IPS DF 6.9 (cell line): ENCODE results near the gene EYA4.
A peak's percentile ranks its signal among the peaks of the same experiment; 100 is the strongest.

Experiments
- DNase-seq: peaks from one replicate; pipeline ENCODE4 v3.0.0-alpha.2; 2013; ENCODE audit warnings: low read depth, low spot score
- H3K27ac ChIP-seq: one replicate; pipeline ENCODE4 v1.5.1; 2013; ENCODE audit warnings: low read length, control low read depth
- H3K27me3 ChIP-seq: 2 replicates; pipeline ENCODE4 v1.6.1; 2013; ENCODE audit warnings: mild to moderate bottlenecking, low read length; ENCODE audit not compliant: control insufficient read depth, insufficient read depth
- H3K36me3 ChIP-seq: 2 replicates; pipeline ENCODE4 v1.6.1; 2013; ENCODE audit warnings: low read length; ENCODE audit not compliant: control insufficient read depth, insufficient read depth
- H3K4me1 ChIP-seq: 2 replicates; pipeline ENCODE4 v1.6.1; 2013; ENCODE audit warnings: low read length; ENCODE audit not compliant: control insufficient read depth, insufficient read depth
- H3K4me3 ChIP-seq: 2 replicates; pipeline ENCODE4 v1.5.1; 2013; ENCODE audit warnings: mild to moderate bottlenecking, low read length
- H3K9me3 ChIP-seq: 2 replicates; pipeline ENCODE4 v1.6.1; 2013; ENCODE audit warnings: low read length, inconsistent platforms; ENCODE audit not compliant: control insufficient read depth, insufficient read depth
- WGBS: extraction: QIAGEN DNeasy Blood & Tissue Kit; methylation state at CpG from one replicate; pipeline ENCODE4 v1.1.7; 2013; ENCODE audit warnings: mixed read lengths, missing lambda C conversion rate; ENCODE audit not compliant: insufficient read length, insufficient coverage; 5-methylcytosine and 5-hydroxymethylcytosine counted together

The EYA4 gene

DNA sequence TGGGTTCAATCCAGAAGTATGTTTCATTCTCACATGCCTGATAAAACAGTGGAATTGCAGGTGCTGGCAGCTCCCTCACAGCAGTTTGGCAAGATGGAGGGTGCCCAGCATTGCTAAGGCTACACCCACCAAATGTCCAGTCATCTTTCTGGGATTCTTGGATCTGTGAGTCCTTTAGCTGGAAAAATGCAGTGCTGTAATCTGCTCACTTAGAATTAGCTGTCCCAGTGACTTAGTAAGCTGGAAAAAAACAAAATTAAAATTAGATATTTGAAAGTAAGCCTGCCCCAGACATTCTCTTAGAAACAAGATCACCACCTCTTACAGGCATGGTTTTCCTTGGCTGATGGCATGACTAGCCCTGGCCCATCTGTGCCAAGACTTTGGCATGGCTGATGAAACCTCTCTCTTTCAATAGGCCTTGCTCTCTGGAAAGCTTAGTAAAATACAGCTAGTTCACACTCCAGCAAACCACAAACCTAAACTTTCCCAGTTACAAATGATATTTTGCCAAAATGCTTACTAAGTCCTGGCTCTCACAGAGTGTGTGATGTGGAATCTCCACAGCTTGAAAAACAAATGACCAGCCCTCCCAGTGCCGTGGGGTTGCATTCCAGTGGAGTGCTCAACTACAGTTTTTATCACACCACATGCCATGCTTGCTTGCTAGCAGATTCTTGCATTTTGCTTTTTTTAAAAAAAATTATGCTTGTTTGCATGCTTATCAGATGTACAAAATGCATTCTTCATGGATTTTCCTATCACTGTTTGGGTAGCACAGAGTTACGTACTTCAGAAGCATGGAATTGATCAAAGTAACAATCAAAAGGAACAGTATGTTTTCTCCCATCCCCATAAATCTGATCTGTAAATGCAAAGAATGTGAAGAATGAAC, 261.5 kb downstream of the EYA4 start:
- Histone ChIP-seq H3K27ac (no peak overlapping the region), H3K4me3 (no peak overlapping the region), H3K27me3 (no peaks in the 10 kb centered on the region), H3K9me3 (no peaks in the 10 kb centered on the region), H3K36me3 (no peaks in the 10 kb centered on the region), H3K4me1 (no peaks in the 10 kb centered on the region)
- WGBS: no CpG with 5 or more reads among the region's 2 CpGs
- DNase-seq: no peak

DNA sequence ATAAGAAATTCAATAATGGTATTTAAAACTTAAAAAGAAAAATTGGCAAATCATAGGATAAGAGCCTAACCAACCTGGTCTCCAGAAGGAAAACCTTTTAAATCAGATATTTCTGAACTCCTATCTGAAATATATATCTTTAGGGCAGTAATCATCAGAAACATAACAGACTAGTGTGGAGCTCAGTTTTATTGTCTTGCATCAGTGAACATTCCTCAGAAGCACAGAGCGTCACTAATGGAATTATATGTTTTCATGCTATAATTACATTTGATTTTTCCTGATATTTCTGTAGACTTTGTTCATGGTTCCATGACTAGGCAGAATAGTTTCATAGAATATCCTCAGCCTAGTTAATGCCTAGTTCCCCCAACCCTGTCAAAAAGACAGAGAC, 262.2 kb downstream of the EYA4 start:
- H3K4me1 ChIP-seq: no peaks in the 10 kb centered on the region
- no peak for DNase-seq
- no peaks in the 10 kb centered on the region for H3K9me3 ChIP-seq
- H3K27me3 ChIP-seq: no peaks in the 10 kb centered on the region
- no peaks in the 10 kb centered on the region for H3K36me3 ChIP-seq
- no peak overlapping the region for H3K27ac ChIP-seq
- no CpG with 5 or more reads among the region's 1 CpG for WGBS
- H3K4me3 ChIP-seq: no peak overlapping the region

DNA sequence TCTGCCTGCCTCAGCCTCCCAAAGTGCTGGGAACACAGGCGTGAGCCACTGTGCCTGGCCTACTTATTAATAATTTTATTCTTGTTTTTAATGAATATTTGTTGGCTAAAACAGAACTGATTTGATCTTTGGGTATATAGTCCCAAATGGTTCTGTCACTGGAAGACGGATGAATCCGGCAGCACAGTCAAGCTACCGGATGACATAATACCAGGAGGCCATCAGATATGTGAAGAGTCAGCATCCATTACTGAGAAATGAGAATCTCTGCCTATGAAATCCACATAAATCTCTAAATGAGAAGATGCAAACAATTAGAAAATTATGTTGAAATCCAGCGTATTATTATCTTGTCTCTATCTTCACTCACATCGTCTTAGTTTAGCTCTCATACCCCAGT, 263.0 kb downstream of the EYA4 start:
- no peak for DNase-seq
- no peaks in the 10 kb centered on the region for H3K27me3 ChIP-seq
- H3K4me3 ChIP-seq: no peak overlapping the region
- no peak overlapping the region for H3K27ac ChIP-seq
- no peaks in the 10 kb centered on the region for H3K4me1 ChIP-seq
- H3K36me3 ChIP-seq: no peaks in the 10 kb centered on the region
- H3K9me3 ChIP-seq: no peaks in the 10 kb centered on the region
- no CpG with 5 or more reads among the region's 6 CpGs for WGBS

DNA sequence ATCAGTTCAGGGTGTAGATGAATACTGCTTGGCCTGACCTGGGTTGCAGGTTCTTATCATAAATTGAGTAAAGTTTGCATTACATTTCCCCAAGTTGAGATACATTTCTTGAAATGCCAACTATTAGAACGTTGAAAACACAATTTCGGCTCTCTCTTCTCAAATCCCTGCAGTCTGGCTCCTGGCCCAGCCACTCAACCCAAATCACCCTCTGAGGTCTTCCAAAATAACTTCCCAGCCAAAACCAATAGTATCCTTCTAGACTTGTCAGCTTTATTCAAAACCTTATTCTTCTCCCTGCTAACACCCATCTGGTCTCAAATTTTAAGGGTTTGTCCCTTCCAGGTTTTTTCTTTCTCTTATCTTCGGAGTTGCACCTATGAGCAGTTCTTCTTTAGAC, 263.6 kb downstream of the EYA4 start:
- Histone ChIP-seq H3K36me3 (no peaks in the 10 kb centered on the region), H3K27me3 (no peaks in the 10 kb centered on the region), H3K9me3 (no peaks in the 10 kb centered on the region), H3K4me1 (no peaks in the 10 kb centered on the region), H3K4me3 (no peak overlapping the region), H3K27ac (no peak overlapping the region)
- DNase-seq: no peak
- WGBS: no CpG with 5 or more reads among the region's 3 CpGs

DNA sequence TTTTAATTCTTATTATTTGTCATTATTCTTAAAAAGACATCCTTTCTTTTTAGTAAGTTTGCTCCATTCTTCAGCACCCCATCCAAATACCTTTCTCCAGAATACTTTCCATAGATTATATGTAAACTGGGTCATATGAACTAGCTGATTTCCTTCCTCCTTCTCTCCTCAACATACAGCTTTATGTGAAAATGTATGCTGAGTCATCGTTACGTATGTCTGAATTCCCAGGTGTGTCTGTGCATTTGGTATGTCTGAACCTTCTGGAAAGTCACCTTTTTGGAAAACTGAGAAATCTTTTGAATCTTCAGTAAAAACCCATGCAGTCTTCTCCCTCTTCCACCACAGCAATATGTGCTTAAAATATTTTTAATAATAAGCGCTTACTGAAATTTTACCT, 264.5 kb downstream of the EYA4 start:
- no CpG with 5 or more reads among the region's 3 CpGs for WGBS
- Histone ChIP-seq H3K27ac (no peak overlapping the region), H3K4me3 (no peak overlapping the region), H3K27me3 (no peaks in the 10 kb centered on the region), H3K4me1 (no peaks in the 10 kb centered on the region), H3K9me3 (no peaks in the 10 kb centered on the region), H3K36me3 (no peaks in the 10 kb centered on the region)
- no peak for DNase-seq

DNA sequence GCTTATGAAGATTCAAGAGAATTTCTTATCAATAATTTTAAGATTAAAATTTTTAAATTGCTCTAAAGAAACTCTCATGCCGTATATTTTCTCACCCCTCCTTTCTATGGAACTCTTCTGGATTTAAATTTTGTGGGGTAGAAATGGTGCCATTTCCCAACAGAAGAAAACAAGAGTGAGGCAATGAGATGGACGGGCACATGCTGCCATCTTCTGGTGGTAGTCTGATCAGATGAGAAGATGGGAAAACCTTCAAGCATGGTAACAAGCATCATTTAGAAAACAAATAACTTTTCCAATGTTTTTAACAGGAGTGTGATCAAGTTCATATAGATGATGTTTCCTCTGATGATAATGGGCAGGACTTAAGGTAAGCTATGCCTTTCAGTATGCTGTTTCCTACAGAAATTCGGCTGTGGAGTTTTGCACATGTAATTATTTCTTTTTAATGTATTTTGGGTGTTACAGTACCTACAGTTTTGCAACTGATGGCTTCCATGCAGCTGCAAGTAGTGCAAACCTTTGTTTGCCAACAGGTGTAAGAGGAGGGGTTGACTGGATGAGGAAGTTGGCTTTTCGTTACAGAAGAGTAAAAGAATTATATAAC, 271.4 kb downstream of the EYA4 start:
- no peak overlapping the region for H3K27ac ChIP-seq
- WGBS: no CpG with 5 or more reads among the region's 4 CpGs
- H3K36me3 ChIP-seq: no peaks in the 10 kb centered on the region
- no peaks in the 10 kb centered on the region for H3K27me3 ChIP-seq
- H3K4me1 ChIP-seq: no peaks in the 10 kb centered on the region
- peak; percentile 39 for DNase-seq
- H3K4me3 ChIP-seq: no peak overlapping the region
- no peaks in the 10 kb centered on the region for H3K9me3 ChIP-seq

DNA sequence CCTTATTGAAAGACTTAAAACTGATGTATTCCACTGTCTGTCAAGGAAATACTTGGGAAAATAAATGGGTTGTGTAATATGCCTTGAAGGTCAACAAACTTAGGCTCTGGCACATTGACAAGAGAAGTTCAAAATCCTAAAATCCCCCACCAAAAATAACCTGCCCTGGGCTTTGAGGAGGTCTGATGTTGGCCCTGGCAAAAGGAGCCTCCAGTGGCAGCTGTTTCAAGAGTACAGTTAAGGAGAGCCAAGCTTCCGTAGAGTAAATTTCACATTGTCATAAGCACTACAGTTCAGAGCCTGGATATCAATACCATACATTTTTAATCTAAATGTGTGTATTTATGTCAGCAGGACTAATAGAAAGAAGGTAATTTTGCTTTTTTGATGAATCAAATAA, 282.7 kb downstream of the EYA4 start:
- no peaks in the 10 kb centered on the region for H3K27me3 ChIP-seq
- no peak overlapping the region for H3K4me3 ChIP-seq
- H3K27ac ChIP-seq: no peak overlapping the region
- DNase-seq: no peak
- H3K9me3 ChIP-seq: no peaks in the 10 kb centered on the region
- WGBS: no CpG with 5 or more reads among the region's 1 CpG
- H3K4me1 ChIP-seq: no peaks in the 10 kb centered on the region
- H3K36me3 ChIP-seq: no peaks in the 10 kb centered on the region

DNA sequence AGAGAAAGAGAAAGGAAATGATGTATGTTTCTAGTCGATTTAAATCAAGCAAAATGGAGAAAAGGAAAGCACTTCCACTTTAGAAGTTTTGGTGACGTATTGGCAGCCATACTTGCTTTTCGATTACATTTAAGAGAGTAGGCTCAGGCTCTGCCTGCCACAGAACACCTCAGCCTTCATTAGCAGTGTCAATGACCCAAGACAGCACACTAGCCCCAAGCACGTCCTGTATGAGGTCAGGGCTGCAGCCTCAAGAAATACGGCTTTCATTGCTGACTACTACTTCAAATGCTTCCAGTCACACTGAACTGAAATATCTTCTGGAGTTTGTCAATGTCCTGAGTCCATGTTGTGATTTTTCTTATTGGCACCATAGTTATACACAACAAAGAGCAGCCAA, 285.3 kb downstream of the EYA4 start:
- H3K27me3 ChIP-seq: no peaks in the 10 kb centered on the region
- no peaks in the 10 kb centered on the region for H3K9me3 ChIP-seq
- H3K4me1 ChIP-seq: no peaks in the 10 kb centered on the region
- no peak overlapping the region for H3K4me3 ChIP-seq
- H3K27ac ChIP-seq: no peak overlapping the region
- H3K36me3 ChIP-seq: no peaks in the 10 kb centered on the region
- DNase-seq: no peak
- no CpG with 5 or more reads among the region's 5 CpGs for WGBS

DNA sequence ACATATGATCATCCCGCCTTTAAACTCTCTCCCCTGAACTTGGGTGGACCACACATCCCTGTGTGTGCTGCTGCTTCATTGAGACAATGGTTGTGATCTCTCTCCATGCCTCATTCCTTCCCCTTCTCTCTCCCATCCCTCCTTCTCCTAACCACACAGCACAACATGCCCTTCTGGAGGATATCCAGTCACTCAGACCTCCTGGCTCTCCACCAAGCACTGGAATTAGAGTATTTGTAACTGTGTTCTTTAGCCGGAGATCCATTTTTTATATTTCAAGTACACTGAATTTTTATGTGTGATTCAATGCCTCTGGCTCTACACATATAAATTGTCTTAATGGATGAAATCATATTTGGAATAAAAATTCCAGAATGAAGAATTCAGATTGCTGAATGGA, 287.4 kb downstream of the EYA4 start:
- no peak for DNase-seq
- no peak overlapping the region for H3K4me3 ChIP-seq
- no peaks in the 10 kb centered on the region for H3K27me3 ChIP-seq
- H3K27ac ChIP-seq: no peak overlapping the region
- no peaks in the 10 kb centered on the region for H3K4me1 ChIP-seq
- no peaks in the 10 kb centered on the region for H3K9me3 ChIP-seq
- no CpG with 5 or more reads among the region's 2 CpGs for WGBS
- no peaks in the 10 kb centered on the region for H3K36me3 ChIP-seq

DNA sequence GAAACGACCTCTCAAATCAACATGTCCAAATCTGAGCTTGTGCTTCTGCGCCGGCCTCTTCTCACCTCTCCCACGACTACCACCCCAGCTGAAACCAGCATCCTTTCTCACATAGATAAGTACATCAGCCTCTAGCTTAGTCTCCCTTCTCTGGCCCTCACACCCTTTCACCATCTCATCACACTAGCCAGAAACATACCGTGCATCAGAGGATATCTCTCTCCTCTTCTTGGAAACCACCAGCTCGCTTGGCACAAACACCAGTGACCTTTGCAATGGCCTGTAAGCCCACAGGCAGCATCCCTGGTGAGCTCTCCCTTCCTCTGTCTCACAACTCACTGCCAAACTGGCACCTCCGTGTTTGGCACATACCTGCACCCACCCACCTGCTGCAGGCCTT, 291.8 kb downstream of the EYA4 start:
- no CpG with 5 or more reads among the region's 7 CpGs for WGBS
- no peaks in the 10 kb centered on the region for H3K27me3 ChIP-seq
- H3K4me1 ChIP-seq: no peaks in the 10 kb centered on the region; the same call in 1 of the 2 replicates

More for the DNA sequence above, 291.8 kb downstream of the EYA4 start:
- Histone ChIP-seq H3K9me3 (no peaks in the 10 kb centered on the region), H3K36me3 (no peaks in the 10 kb centered on the region), H3K4me3 (no peak overlapping the region), H3K27ac (no peak overlapping the region)
- no peak for DNase-seq
